Mucosa of descending colon (tissue), 3 donors: Measurements from ENCODE around the gene WDR90. TPM values are rescaled to one million over a fixed set of nuclear protein-coding genes. Genes with fewer than 3 reads are reported as not detected.

Source experiments
- ATAC-seq: fragments of 200-7000 bp; cut with Tn5 transposase; one replicate; pipeline ENCODE4 v1.9.1; 2020; ENCODE audit warnings: mild to moderate bottlenecking, moderate library complexity
- DNase-seq, 3 donors: peaks; one replicate each; pipeline ENCODE4 v3.0.0-alpha.2; 2020
- H3K36me3 ChIP-seq: fragments of 200-600 bp; one replicate; pipeline ENCODE4 v1.8.0; 2021; ENCODE audit warnings: low read depth, mild to moderate bottlenecking
- H3K4me1 ChIP-seq: fragments of 200-600 bp; one replicate; pipeline ENCODE4 v1.8.0; 2021; ENCODE audit warnings: low read depth, mild to moderate bottlenecking
- H3K4me3 ChIP-seq: fragments of 200-600 bp; one replicate; pipeline ENCODE4 v1.8.0; 2021; ENCODE audit warnings: mild to moderate bottlenecking
- H3K9me3 ChIP-seq: fragments of 200-600 bp; one replicate; pipeline ENCODE4 v1.8.0; 2021; ENCODE audit warnings: mild to moderate bottlenecking
- CTCF ChIP-seq: fragments of 200-600 bp; IDR thresholded peaks from one replicate; pipeline ENCODE4 v1.8.0; 2022; ENCODE audit warnings: antibody characterized with exemption, mild to moderate bottlenecking
- intact Hi-C, 2 donors: fragments of 100-400 bp; cut with DNase I in 1 of 2; cut with micrococcal nuclease in 1 of 2; formaldehyde crosslinking; loops; one replicate each; pipeline versions ENCODE4 v1.11.0 to v1.11.1; 2022; cut with DNase I, micrococcal nuclease
- total RNA-seq, 3 donors: library from RNA; stranded (reverse); fragmentation: NEBNext Ultra II Directional in 2 of 3; extraction: Animal tissue kit (Norgen Biotek cat#: 25700) in 2 of 3; gene quantifications; one replicate each; pipeline versions ENCODE4 v1.2.1 to v1.2.4, GENCODE V29; 2021 to 2023
- donor health status: DM: no; HTN: no; CAD: no; lungs with moderate emphysema.
- donor health status: DM: no; HTN: no; CAD: no.
- donor health status: DM: no; HTN: yes; CAD: no.

The WDR90 gene
- total RNA-seq, 3 donors from 2014 or later = 35.0 to 54.9 (median 50.2) TPM

GRCh38 chr16:657487-657886 is 8.3 kb downstream of the WDR90 start:
- DNase-seq (no peak), ATAC-seq (no peak)
- H3K4me1 ChIP-seq = peaks cover 12% of the 10 kb centered on the region
- intact Hi-C loops = loop anchor here in 1 of 2 donors (10.0 kb wide), 1 partner anchor 63 kb away; the partner anchor contains the start of gene RAB40C
- TF ChIP-seq CTCF = no peak
- no peaks in the 10 kb centered on the region for H3K36me3 ChIP-seq
- H3K4me3 ChIP-seq = no peak overlapping the region
- H3K9me3 ChIP-seq = no peaks in the 10 kb centered on the region

- Histone ChIP-seq H3K36me3 (no peaks in the 10 kb centered on the region), H3K9me3 (no peaks in the 10 kb centered on the region), H3K4me1 (peaks cover 12% of the 10 kb centered on the region), H3K4me3 (no peak overlapping the region)
- intact Hi-C loops = loop anchor here in 1 of 2 donors (10.0 kb wide), 1 partner anchor 64 kb away; the partner anchor contains the start of gene RAB40C
- ATAC-seq (no peak), DNase-seq (no peak)
- no peak for TF ChIP-seq CTCF
These were observed 9.8 kb downstream of the WDR90 start for GRCh38 chr16:658679-659571.

GRCh38 chr16:659618-660017 is 10.5 kb downstream of the WDR90 start:
- peak in 1 of 3 donors; percentile 46 for DNase-seq
- Histone ChIP-seq H3K36me3 (no peaks in the 10 kb centered on the region), H3K4me3 (no peak overlapping the region), H3K9me3 (no peaks in the 10 kb centered on the region), H3K4me1 (peaks cover 12% of the 10 kb centered on the region)
- intact Hi-C loops = loop anchor here (10.0 kb wide), 2 partner anchors 65 to 85 kb away; partner anchors contain the start of gene RAB40C (in 1 of the 2)
- no peak for TF ChIP-seq CTCF
- no peak for ATAC-seq

GRCh38 chr16:660132-660458 is 10.9 kb downstream of the WDR90 start:
- ATAC-seq (no peak), DNase-seq (no peak)
- no peak for TF ChIP-seq CTCF
- Histone ChIP-seq H3K9me3 (no peaks in the 10 kb centered on the region), H3K36me3 (no peaks in the 10 kb centered on the region), H3K4me1 (peaks cover 12% of the 10 kb centered on the region), H3K4me3 (no peak overlapping the region)
- intact Hi-C loops = loop anchor here (10.0 kb wide), 1 partner anchor 85 kb away; no protein-coding TSS in a partner anchor

GRCh38 chr16:660459-661183 is 11.5 kb downstream of the WDR90 start:
- intact Hi-C loops = loop anchor here (10.0 kb wide), 1 partner anchor 86 kb away; no protein-coding TSS in a partner anchor
- no peak overlapping the region for H3K4me3 ChIP-seq
- peak; percentile 91 to 93 (median 93) for DNase-seq

More at GRCh38 chr16:660459-661183, 11.5 kb downstream of the WDR90 start:
- ATAC-seq = peak; percentile 95
- H3K9me3 ChIP-seq = no peaks in the 10 kb centered on the region
- no peaks in the 10 kb centered on the region for H3K36me3 ChIP-seq
- TF ChIP-seq CTCF = peak; percentile 48
- H3K4me1 ChIP-seq = peaks cover 12% of the 10 kb centered on the region
